Thyroid gland (tissue), 4 donors: Measurements from ENCODE around the gene NR2C2AP. TPM values are rescaled to one million over a fixed set of nuclear protein-coding genes. Genes with fewer than 3 reads are reported as not detected.

Experiments used
- DNase-seq, 2 donors: peaks; one replicate each; pipeline ENCODE4 v3.0.0-alpha.2; 2019
- H3K27ac ChIP-seq, 3 donors: fragments of 200-600 bp; sonication (generic); 1 replicate in 2 of 3; 2 replicates in 1 of 3; pipeline ENCODE4 v1.5.1; 2016 to 2019; ENCODE audit warnings: mild to moderate bottlenecking in 1 of 3, moderate library complexity in 1 of 3
- H3K27me3 ChIP-seq: fragments of 200-600 bp; sonication (generic); one replicate; pipeline ENCODE4 v1.5.1; 2019
- H3K36me3 ChIP-seq, 2 donors: fragments of 200-600 bp; sonication (generic); one replicate each; pipeline ENCODE4 v1.5.1; 2016 to 2019
- H3K4me1 ChIP-seq, 2 donors: fragments of 200-600 bp; sonication (generic); one replicate each; pipeline ENCODE4 v1.5.1; 2017 to 2019
- H3K4me3 ChIP-seq, 3 donors: fragments of 200-600 bp; sonication (generic); replicated peaks in 1 of 3; 1 replicate in 2 of 3; 2 replicates in 1 of 3; pipeline ENCODE4 v1.5.1; 2016; ENCODE audit warnings: mild to moderate bottlenecking in 1 of 3
- H3K9me3 ChIP-seq: fragments of 200-600 bp; sonication (generic); one replicate; pipeline ENCODE4 v1.5.1; 2017
- CTCF ChIP-seq, 6 experiments: fragments of 200-600 bp in 3 of 6; fragments of 450-650 bp in 3 of 6; sonication (generic) in 3 of 6; IDR thresholded peaks; one replicate each; pipeline ENCODE4 v1.5.1; 2016 to 2019; ENCODE audit warnings: antibody characterized with exemption in 6 of 6, mild to moderate bottlenecking in 2 of 6, inconsistent platforms in 1 of 6, moderate library complexity in 1 of 6
- POLR2A ChIP-seq, 2 donors: fragments of 450-650 bp; IDR thresholded peaks; one replicate each; pipeline ENCODE4 v1.6.1; 2017; ENCODE audit warnings: antibody characterized with exemption in 2 of 2, mild to moderate bottlenecking in 2 of 2, moderate library complexity in 1 of 2
- WGBS, 2 donors: methylation state at CpG; one replicate each; pipeline ENCODE4 v1.1.5; 2017; 5-methylcytosine and 5-hydroxymethylcytosine counted together
- intact Hi-C: fragments of 100-400 bp; cut with DNase I; formaldehyde crosslinking; loops from one replicate; pipeline ENCODE4 v1.15.1; 2023
- small RNA-seq: library from RNA; depleted of rRNA; stranded (forward); fragments of <200 nt; gene quantifications from one replicate; pipeline ENCODE3, GENCODE V24; 2016
- total RNA-seq, 4 donors: library from RNA; depleted of rRNA; stranded (reverse); fragments of >200 nt; gene quantifications; one replicate each; pipeline ENCODE4 v1.2.3, GENCODE V29; 2016

NR2C2AP gene
- total RNA-seq, 4 donors from 2014 or later: 6.6 to 16.8 (median 7.6) TPM

GRCh38 chr19:19151418-19151817 lies 51.8 kb downstream of the NR2C2AP start:
- intact Hi-C loops: loop anchor here (10.0 kb wide), 1 partner anchor 183 kb away; no protein-coding TSS in a partner anchor
- Histone ChIP-seq H3K27ac (no peak overlapping the region), H3K4me3 (no peak overlapping the region), H3K4me1 (no peaks in the 10 kb centered on the region), H3K36me3 (peaks cover 0 to 4% of the 10 kb centered on the region in 2 donors), H3K9me3 (no peaks in the 10 kb centered on the region), H3K27me3 (no peaks in the 10 kb centered on the region)
- WGBS, 2 donors: 70 to 88% methylated on average over 3 to 11 of the region's 11 CpGs
- no peak for TF ChIP-seq POLR2A (IDR thresholded peaks at IDR 0.05)
- TF ChIP-seq CTCF (IDR thresholded peaks at IDR 0.05): no peak
- DNase-seq: no peak

Small RNA genes lying within 50 kb of the gene (small RNA-seq; reads per million reads assigned to genes)
- not detected for gene RNU6-1028P

Other genes starting within 250 kb of the NR2C2AP start
- 10 to 100 TPM; 70.3 to 93.5 (median 82.2) TPM for gene SUGP2, start 169.9 kb downstream of the NR2C2AP start, total RNA-seq
- gene ARMC6, start 169.8 kb downstream of the NR2C2AP start, total RNA-seq: 10 to 100 TPM; 33.1 to 60.0 (median 46.1) TPM
- 10 to 100 TPM; 28.0 to 43.9 (median 33.9) TPM for gene SLC25A42, start 139.4 kb downstream of the NR2C2AP start, total RNA-seq
- gene TMEM161A, start 64.9 kb downstream of the NR2C2AP start, total RNA-seq: 10 to 100 TPM; 29.6 to 37.8 (median 33.1) TPM
- gene MEF2B, start 33.2 kb downstream of the NR2C2AP start, total RNA-seq: 1 to 10 TPM in 1 of 4 donors, under 1 TPM in 1, not detected in 2; 0.67 to 1.5 TPM
- 10 to 100 TPM; 15.4 to 38.7 (median 18.2) TPM for gene BORCS8, start 11.3 kb downstream of the NR2C2AP start, total RNA-seq
- gene RFXANK, start 11.2 kb downstream of the NR2C2AP start, total RNA-seq: 10 to 100 TPM; 32.5 to 87.8 (median 57.0) TPM
- under 1 TPM in 1 of 4 donors, not detected in 3; 0.44 TPM for gene NCAN, start 8.5 kb upstream of the NR2C2AP start, total RNA-seq
- not detected for gene TM6SF2, start 69.9 kb upstream of the NR2C2AP start, total RNA-seq
- 10 to 100 TPM; 20.0 to 45.1 (median 37.4) TPM for gene SUGP1, start 117.1 kb upstream of the NR2C2AP start, total RNA-seq
- 10 to 100 TPM; 45.1 to 71.1 (median 68.7) TPM for gene MAU2, start 117.4 kb upstream of the NR2C2AP start, total RNA-seq
- gene GATAD2A, start 202.3 kb upstream of the NR2C2AP start, total RNA-seq: 10 to 100 TPM; 33.2 to 82.4 (median 51.8) TPM